ENCODE measurements around the gene TLE1.
A peak's percentile ranks its signal among the peaks of the same experiment; 100 is the strongest.
"Not testable (repeated sequence)": the region's sequence is repeated elsewhere in the genome, so short reads cannot be mapped to it uniquely, and the experiment has no call there.

Gene TLE1

DNA sequence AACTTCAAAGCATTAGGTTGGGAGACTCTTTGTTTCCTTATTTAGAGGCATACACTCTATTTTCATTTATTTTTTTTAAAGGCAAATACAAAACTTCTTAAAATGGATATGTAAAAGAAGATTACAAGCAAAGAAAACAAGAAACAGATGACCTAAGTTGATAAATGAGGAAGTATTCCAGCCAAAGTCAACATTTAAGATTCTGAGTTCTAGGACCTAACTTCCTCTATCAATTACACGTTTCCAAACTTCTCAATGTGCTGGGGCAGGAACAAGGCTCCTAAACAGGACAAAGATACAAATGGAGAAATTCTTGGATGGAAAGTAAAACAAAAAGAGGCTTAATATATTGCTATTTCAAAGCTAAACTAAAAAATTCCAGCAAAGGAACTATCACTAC lies 89.5 kb downstream of the TLE1 start:
- no peak for DNase-seq (ENCODE audit: low spot score)

DNA sequence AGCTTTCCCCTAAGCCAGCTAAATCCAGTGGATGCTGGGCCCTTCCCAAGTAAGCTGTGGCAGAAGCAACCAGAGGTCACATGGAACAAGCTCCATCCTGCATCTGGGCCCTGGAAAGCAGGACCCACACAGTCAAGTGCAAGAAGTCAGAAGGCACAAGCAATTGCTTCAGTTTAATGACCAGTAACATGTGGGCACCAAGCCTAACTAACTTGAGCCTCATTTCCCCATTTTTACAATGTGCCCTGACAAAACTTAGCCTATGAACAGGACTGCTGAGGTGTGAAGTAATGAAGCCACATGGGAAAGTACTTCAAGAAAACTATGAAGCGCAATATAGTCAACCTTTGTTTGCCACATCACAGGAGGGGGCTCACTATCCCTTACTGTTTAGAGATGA lies 90.5 kb downstream of the TLE1 start:
- DNase-seq (ENCODE audit: low spot score) = no peak

DNA sequence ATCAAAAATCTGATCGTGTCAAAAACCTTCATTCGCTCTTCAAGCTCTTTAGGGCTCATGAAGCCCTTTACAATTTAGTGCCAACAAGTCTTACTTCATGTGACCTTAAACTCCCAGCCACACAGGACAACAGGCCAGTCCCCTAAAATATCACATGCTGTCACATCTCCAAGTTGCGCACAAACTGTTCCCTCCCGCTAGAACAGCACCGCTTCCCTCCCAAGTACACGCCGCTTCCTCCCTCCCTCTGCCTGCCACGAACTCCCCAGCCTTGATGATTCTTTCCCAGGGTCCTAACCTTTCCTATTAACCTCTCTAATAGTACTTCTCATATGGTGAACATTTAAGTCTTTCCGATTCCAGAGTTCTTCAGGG lies 91.2 kb downstream of the TLE1 start:
- DNase-seq (ENCODE audit: low spot score) = no peak

DNA sequence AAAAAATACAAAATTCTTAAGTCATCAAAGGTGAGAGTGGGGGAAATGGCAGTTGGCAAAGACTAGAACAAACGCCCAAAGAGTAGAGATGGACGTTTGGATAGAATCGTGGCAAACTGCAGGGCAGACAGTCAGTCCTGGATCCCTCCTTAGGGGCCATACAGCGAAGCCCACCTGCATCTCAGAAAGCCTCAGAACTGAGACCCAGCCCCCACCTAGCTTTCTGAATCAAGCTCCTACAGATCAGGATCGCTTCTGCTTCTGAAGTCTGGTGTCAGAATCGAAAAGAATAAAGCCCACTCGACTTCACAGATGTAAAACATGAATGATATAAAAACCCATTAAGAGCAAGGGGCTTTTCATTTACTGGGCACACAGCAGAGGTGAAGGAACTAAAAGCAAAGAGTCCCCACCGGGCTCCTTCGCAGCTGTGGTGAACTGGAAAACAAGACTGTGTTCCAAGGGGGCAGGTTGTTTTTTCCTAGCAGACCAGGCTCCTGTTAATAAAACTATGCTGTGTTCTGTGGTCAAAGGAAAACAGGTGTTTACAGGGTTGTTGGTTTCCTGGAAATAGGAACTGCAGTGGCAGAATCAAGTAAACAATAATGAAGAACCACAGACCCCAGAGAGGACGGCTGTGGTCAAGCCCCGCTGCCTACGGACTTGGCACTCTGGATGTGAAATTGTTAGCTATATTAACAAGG lies 91.8 kb downstream of the TLE1 start:
- DNase-seq (ENCODE audit: low spot score) = no peak

DNA sequence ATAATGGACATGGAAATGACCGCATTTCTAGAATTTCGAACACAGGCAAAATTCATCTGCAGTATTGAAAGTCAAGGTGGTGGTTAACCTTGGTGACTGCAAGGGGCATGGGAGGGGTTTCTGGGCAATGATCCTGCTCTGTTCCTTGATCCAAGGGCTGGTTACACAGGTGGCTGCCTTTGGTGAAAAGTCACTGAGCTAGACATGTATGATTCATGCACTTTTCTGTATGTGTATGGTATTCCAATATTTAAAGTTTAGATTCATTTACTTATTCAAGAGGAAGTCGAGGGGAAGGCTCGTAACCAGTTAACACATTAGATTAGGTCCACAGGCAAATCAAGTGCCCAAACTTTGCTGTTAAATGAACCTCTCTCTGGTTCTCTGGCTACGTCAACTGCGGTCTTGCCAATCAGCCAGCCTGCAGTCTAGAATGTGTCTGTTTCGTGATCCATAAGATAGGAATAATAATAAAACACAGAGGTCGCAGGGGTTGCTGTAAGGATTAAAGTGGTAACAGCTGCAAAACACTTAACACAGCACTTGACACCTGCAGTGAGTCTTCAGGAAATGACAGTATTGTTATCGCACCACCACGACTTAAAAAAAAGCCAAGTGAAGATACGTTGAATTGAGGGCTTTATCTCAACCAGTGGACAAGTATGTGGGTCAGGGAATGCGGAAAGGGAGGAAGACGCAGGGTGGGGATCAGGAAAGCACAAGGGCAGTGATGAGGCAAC lies 92.5 kb downstream of the TLE1 start:
- DNase-seq (ENCODE audit: low spot score) = no peak

DNA sequence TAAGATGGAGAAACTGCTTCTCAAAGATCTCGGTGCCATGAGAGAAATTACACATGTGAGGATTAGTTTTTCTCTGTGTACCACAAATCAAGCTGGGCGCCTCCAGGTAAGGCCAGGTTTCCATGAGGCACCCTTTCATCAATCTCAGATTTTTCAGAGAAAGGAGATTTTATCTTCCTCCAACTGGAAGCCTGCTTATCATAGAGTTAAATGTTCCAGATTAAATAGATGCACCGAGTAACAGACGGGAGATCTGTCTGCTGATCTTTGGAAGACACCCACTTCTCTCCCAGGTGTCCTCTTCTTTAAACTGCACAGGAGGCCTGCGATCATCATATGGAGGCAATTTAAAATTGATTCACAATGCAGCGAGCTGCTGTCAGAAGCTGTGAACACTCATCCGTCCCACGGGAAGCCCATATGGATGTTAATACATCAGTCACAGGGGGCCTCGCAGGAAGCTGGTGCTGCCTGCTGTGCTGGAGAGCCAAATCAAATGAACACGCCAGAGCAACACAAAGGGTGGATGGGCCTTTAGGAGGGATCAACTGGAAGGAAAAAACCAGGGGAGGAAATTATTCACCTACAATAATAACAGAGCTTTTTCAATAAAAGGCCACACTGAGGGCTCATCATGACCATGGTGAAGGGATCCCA lies 93.3 kb downstream of the TLE1 start:
- DNase-seq (ENCODE audit: low spot score) = peak; percentile 47

DNA sequence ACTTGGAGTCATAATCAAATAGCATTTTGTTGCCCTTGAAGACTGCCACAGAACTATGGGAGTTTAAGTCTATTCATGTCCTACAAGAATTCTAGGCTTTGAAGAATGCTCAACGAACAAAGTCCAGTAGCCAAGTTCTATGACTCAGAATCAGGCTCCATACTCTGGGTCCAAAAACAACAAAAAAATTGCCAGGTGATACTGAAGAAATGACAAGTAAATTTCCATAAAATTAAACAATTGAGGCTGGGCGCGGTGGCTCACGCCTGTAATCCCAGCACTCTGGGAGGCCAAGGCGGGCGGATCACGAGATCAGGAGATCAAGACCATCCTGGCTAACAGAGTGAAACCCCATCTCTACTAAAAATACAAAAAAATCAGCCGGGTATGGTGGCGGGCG lies 94.1 kb downstream of the TLE1 start:
- DNase-seq (ENCODE audit: low spot score) = not testable (repeated sequence)

DNA sequence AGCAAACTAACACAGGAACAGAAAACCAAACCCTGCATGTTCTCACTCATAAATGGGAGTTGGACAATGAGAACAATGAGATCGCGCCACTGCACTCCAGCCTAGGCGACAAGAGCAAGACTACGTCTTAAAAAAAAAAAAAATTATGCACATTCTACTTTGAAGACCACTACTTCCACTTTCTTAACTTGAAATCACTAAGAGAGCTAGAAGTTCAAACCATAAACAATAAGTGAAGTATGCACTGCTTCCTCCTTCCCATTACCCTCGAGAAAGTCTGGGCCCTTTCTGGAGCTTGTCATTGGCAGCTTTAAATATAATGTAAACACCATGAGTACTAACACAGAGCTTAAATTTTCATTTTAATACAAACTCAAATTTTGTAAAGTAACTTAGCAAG lies 94.9 kb downstream of the TLE1 start:
- DNase-seq (ENCODE audit: low spot score) = no peak

DNA sequence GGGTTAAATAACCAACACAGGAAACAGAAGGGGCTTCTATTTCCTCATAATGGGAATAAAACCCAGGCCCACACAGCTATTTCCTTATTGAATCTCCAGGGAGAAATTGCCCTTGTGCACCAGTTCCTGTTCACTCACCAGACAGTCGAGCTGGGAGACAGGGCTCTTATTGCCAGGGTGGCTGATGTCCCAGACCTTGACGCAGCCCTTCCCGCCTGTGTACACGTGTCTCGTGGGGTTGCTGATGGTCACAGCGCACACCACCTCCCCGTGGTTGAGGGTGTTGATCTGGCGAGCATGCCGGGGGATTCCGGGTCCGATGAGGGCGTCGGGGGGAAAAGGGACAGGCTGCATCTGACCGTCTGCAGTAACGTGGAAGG lies 96.5 kb downstream of the TLE1 start:
- DNase-seq (ENCODE audit: low spot score) = no peak

DNA sequence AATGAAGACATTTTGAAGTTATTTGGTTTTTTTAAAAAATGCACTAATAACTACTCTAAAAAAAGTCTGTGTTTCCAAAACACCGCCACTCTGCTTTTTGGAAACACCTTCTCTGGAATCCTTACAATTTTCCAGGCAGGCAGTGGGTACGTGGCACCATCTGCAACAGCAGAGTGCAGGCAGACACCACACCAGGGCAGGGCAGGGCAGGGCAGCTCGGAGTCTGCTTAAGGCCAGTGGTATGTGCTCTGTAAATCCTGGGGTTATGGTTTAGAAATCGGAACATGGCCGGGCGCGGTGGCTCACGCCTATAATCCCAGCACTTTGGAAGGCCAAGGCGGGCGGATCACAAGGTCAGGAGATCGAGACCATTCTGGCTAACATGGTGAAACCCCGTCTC lies 97.6 kb downstream of the TLE1 start:
- DNase-seq (ENCODE audit: low spot score) = no peak

DNA sequence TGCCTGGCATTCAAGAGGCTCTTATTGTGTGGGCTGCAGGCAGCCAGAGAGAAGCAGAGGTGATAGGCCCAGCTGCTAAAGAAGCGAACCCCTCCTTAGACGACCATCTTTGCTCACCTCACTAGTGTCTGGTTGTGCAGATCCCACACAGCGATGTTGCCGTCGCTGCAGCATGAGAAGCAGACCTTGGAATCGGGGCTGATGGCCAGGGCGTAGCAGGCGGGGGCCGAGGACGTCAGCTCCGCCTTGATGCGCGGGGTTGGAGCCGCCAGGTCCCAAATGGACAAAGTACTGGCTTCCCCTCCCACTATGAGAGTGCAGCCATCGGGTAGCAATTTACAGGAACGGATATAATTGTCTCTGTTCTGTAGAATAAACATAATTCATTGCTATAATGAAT lies 98.7 kb downstream of the TLE1 start:
- no peak for DNase-seq (ENCODE audit: low spot score)

DNA sequence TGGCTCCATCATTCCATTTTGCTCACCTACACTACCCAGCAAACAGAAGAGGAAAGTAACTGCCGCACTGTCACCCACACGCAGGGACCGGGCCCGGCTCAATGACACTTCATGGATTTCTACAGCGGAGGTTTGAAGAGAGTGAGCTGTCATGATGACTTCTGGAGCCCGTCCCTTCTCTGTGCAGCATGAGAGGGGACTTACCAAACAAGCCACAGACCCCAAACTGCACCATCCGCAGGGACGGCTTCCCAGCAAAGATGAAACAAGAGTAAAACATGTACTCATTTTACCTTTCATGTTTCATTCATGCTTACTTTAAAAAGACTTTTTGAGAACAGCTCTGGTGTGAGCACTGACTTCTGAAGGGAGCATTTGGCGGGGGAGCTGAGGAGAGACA lies 99.5 kb downstream of the TLE1 start:
- no peak for DNase-seq (ENCODE audit: low spot score)

DNA sequence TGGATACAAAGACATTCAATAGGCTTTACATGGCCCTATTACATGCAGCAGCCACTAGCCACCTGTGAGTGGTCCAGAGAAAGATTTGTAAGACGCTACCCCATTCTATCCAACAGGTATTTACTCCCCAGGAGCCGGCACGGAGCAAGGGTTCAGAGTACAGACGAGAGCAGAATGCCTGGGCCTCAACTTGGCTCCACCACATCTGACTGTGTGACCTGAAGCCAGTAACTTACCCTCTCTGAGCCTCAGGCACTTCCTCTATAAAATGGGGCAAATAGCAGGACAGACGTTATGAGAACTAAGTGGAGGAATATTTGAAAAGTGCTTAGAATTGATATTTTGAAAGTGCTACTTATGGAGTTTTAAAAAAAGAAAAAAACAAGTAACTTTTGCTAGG lies 100.0 kb downstream of the TLE1 start:
- DNase-seq (ENCODE audit: low spot score) = no peak

DNA sequence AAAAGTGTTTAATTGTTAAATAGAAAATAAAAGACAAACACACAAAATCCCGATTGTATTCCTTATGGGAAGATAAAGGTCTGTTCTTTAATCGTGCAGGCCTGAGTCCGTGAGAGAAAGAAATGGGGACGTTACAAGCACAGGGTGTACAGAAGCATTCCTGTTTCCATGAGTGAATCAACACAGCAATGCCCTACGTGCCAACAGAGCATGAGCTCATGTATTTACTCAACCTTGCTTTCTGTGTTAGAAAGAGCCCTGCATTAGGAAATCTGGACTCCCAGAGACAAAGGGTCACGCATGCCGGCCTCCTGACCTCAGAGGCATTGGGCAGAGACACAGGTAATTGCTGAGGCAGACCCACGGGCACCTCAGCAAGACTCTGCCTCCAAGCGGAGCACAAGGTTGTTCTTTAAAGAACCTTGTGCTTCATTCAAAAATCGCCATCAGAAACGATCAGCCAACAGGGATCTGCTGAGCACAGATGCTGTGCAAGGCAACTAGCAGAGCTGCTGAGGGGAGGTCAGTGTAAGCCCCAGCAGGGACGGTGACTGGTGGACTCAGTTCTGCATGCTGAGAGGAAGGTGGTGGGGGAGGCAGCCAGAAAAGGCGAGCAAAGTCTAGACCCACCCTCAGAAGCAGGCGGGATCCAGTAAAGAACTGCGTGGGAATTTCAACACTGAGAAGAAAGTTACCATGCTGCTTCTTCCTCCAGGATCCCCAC lies 101.0 kb downstream of the TLE1 start:
- peak; percentile 56 for DNase-seq (ENCODE audit: low spot score)

DNA sequence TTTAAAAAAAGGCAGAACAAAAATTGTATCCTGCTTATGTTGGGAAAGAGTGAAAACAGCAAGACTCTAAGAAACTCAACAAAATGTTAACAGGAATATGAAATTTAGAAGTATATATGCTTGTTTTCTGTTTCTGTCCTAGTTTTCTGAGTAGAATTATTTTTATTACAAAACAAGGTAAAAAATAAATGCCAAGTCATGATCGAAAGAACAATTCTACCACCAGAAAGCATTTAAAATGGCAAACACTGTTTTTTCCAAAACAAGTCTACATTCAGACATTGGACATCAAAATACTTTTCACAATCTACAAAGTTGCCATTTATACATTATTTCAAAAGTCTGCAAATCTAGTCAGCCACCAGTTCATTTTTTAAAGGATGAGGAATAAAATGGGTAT lies 102.6 kb downstream of the TLE1 start:
- no peak for DNase-seq (ENCODE audit: low spot score)

DNA sequence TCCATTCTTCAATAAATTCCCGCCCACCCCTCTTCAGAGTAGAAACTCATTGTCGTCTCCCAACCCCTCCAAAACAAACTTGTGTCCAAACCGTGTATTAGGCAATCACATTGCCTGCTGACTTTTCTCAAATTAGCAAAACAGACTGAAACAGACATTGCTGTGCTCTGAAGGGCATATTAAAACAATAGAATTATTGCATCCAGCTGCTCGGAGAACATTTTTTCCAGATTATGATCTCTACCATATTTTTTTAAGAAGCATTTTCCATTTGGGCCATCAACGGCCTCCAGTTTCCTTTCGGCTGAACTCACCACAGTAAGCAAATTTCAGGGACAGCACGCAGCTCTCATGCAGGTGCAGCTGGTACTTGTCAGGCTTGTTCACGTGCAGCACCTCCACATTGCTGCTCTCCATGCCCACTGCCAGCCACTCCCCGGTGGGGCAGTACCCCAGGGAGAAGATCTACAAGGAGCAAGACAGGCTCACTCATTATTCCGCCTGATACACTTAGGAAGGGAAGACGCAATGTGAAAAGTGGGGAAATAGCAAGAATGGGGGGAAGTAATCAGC lies 104.1 kb downstream of the TLE1 start:
- no peak for DNase-seq (ENCODE audit: low spot score)

DNA sequence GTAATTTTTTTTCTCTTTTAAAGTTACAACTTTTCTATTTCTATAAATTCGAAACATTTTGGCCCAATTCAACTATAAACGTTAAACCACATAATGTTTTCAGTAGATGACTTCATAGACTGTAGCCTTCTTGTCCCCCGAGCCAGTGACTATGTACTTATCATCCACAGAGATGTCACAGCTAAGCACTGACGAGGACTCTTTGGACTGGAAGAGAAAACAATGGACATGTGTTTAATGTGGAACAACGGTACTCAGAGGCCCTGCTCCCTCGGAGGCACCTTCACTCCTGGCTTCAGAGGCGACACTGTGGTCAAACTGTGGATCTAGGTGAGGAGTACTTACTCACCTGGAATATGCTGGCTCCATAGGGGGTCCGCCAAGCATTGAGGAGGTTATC lies 105.2 kb downstream of the TLE1 start:
- DNase-seq (ENCODE audit: low spot score) = no peak

DNA sequence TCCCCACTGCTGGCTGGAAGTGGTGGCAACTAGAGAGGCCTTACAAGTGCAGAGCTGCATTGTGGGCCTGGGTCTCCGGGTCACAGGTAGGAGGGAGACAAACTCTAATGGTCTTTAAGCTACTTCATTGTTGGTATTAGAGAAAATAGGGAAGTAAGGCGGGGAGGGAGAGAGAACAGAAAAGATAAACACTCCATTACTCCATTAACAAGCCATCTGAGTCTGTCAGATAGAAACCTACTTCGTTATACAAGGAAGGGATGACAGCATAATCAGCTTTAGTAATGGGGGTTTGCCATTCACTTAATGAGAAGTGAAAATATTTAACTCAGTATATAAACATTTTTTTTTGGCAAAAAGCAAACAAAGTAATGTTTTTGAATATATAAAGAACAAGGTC lies 107.4 kb downstream of the TLE1 start:
- DNase-seq (ENCODE audit: low spot score) = no peak

DNA sequence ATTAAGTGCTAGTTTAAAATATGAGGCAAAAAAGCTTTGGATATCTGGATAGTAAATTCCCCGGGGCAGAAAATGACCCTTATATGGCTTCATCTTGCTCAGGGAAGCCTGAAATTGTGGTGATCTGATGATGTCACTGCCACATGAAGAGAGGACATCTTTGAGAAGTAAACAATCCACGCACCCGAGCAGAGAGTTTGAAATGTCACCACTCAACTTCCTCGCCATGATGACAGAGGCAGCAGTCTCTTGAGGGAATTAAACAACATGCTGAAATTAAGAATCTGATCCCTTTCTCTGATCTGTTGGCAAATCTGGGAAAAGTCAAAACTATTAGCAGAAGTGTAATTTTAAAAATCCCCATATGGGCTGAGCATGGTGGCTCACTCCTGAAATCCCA lies 110.0 kb downstream of the TLE1 start:
- DNase-seq (ENCODE audit: low spot score) = no peak

DNA sequence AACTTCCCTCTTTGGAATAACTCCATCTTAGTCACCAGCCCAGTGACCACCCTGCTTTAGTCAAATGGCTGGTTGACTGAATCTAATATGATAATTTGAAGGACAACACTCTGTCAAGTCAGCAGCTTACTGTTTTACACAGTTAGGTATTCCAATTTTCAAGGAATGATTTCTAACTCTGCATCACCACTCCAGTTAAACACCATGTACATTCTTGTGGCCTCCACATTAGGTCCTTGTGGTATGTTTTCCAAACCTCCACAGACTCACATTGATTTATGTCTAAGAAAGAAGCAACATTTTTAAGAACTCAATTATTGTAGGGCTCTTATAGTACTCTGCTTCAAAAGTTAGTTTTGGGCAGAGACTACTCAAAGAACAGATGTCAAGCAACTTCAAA lies 110.7 kb downstream of the TLE1 start:
- DNase-seq (ENCODE audit: low spot score) = no peak

DNA sequence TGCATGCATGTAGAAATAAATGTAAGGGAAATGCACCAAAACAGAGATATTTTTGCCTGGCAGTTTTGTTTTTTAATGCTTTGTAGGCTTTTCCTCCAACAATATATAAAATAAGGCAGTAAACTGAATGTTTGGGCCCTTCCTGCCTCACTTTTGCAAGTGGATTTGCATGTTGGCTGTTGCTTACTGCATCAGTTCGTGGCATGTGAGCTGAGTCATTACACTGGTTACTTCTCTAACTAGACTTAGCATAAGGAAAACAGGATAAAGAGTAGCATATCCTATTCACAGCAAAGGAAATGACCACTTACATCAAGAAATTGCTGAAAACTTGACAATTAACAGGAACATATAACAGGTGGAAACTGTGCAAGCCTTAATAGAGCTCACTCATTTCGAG lies 113.4 kb downstream of the TLE1 start:
- DNase-seq (ENCODE audit: low spot score) = no peak

DNA sequence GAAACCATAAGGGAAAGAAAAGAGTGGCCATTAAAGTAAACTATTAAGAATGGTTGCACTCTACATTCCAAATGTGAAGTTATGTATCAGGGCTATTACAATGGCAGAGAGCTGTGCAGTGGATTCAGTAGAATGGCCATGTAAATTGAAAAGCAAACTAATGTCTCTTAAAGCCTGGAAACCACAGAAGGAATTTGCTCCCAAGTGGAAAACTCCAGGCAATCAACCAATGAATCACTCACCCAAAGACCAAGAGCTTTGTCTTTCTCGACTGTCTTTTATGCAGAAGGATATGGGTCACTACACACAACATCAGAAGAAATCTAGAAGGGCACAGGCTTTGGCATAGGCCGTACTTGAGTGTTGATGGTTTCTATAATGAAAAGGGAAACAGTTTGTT lies 114.9 kb downstream of the TLE1 start:
- no peak for DNase-seq (ENCODE audit: low spot score)
